NCI-H2107 treated with DMSO at 0.1 percent for 48 hours (cell line): ENCODE measurements around the gene KAZN.

Experiments used
- DNase-seq: peaks from one replicate; lab custom pipeline; 2025; ENCODE audit not compliant: unreplicated experiment; lab: John Stamatoyannopoulos, UW

KAZN gene

DNA sequence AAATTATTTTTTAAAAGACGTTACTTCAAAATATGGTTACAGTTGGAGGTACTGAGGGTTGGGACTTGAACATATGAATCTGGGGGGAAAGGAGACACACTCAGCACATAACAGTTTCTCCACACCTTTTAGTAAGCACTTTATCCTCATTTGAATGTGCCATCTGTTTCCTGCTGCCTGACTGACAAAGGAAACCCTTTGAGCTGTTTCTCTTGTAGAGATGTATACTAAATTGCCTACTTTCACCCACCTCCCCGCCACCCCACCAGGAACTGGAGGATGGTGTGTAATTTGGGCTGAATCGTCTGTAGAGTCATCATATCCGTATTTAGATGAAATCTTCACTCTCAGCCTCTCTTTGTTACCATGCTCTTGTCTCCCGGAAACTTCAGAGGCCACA is 108.1 kb downstream of the KAZN start:
- DNase-seq, result no peak

DNA sequence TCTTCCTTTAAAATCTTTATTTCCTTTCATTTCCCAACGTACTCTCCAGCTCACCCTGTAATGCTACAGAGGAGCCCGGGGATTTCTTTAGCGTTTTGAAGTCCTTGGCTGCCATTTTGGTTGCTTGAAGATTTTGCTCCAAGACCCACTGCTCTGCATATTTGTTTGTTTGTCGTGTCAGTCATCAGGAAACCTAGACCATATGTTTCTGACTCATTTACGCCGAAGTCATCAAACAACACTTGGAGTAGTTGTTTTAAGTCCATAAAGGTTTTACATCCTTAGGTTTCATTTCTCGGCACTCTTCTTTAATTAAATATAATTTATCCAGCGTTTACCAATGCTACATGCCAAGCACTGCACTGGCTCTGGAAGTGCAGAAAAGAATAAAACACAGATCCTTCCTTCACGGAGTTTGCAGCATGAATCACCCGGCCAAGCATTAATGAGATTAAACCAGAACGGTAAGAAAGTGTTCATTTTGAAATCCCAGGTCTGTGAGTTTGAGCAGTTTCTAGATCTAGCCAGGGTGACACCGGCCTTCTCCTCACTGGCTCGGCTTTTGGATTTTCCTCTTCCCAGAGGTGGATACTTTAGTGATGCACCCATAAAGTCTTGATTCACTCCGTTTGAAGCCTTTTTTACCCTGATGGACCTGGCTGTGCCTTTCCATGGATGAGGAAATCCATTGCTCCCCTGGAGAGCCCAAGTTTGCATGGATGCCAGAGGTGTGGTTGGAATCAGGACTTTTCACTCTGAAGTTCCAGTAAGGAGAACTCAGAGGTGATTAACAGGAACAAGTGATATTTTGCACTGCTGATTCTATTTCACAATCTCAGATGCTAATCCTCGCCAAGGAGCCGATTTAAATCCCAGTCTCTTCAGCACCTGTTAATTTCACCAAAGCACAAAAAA is 109.3 kb downstream of the KAZN start:
- DNase-seq, result no peak

DNA sequence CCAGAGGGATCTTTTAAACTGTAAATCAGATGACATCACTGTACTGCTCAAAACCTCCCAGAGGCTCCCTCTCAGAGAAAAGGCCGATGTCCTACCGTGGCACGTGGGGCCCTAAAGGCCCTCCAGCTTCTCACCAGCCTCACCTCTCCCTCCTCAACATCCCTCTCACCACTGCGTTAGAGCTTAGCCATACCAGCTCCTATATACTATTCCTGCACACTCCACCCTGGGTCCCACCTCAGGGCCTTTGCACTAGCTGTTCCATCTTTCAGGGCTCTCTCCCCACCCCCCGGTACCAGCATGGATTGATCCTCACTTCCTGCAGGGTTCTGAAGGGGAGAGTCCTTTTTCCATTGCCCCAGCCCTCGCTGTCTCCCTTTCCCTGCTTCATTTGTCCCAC is 111.8 kb downstream of the KAZN start:
- DNase-seq, result no peak

DNA sequence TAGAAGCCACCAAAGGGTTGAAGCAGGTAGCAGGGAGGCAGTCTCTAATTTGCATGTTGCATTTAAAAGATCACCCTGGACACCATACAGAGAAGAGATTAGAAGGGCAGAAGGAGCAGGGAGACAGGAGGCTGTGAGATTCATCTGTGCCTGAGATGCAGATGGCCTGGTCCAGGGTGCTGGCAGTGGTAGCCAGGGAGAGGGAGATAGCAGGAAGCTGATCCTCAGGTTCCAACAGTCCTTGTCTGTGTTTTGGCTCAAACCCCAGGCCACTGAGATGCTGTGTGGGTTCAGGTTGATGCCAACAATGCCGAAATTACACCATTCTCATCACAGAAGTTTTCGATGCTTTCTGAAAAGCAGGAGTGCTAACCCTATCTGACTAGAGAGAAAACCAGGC is 113.7 kb downstream of the KAZN start:
- DNase-seq, result no peak

DNA sequence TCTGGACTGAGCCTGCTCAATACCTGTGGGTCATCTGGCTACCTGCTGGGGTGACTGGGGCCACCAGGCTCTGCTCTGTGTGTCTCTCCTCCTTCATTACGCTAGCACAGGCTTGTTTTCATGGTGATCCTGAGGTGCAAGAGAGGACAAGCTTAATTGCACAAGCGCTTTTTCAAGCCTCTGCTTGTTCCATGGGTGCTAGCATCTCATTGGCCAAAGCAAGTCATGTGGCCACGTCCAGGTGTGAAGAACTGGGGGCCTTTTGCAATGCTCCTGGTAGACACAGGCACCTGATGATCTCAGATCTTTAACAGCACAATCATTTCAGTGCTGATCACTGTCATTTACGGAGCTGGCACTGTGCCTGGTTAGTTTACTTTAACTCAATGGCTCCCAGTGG is 114.6 kb downstream of the KAZN start:
- DNase-seq, result peak; percentile 61

DNA sequence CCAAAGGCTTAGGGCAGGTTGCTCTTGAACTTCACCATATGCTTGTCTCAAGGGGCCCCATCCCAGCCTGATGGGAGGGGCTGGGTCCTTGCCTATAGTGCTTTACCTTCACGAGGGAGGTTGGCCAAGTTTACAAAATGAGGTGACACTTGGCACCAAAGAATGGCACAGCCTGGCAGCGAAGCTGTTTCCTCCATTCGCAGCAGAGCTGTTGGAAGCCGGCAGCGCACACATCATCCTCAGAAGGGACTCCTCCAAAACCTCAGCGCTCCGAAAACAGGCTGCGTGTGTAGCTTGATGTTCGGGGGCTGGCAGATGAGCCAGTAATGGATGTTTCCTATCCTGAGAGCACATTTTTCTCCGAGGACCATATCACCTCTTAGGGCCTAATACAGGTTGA is 116.8 kb downstream of the KAZN start:
- DNase-seq, result no peak

DNA sequence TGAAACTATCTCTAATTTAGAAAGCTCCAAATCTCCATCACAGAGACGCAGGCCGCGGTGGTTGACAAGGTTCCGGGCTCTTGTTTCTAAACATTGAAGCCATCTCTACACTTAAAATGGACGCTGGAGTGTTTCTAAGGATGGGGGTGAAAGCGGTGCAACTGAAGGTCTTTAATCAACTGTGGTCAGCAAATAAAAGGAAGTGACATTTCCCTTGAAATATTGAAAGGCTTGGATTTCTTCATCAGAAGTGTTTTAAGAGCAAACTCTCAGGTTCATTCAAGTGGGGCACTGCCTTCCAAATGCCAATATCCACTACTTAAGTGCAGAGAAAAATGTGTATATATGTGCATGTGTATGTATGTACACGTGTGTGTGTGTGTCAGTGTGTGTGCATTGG is 117.3 kb downstream of the KAZN start:
- no peak for DNase-seq

DNA sequence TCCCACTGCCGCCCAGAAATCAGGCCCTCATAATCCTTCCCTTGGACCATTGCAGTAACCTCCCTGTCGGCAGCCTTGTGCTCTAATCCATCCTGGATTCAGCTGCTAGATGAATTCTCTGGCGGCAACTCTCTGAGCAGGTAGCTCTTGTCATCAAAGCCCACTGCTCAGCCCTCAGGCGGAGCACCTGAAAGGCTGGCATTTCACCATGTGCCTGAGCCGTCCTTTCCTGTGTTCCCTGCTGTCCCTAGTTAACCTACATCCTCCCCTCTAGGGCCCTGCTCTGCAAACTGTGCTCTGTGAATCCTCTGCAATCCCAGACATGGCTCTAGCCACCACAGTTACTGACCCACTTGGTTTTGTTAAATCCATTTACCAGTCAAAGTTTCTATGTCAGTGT is 118.0 kb downstream of the KAZN start:
- DNase-seq, result no peak

DNA sequence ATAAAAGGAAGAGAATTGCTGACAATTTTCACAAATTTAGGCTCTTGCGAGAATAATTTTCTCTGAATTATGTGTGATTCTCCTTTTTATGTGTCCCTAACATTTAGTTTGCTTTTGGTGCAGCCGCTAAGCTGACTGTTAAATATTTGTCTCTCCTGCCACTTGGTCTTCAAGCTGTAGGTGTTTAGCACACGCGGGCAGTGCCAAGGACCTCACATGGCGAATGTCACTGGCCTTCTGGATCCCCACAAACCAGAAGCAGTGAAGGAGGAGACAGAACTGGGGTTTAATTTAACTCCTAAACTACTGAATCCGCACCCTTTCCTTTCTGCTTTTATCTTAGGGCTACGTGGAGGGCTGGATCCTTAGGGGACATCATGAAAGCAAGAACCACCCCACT is 120.0 kb downstream of the KAZN start:
- DNase-seq, result no peak

DNA sequence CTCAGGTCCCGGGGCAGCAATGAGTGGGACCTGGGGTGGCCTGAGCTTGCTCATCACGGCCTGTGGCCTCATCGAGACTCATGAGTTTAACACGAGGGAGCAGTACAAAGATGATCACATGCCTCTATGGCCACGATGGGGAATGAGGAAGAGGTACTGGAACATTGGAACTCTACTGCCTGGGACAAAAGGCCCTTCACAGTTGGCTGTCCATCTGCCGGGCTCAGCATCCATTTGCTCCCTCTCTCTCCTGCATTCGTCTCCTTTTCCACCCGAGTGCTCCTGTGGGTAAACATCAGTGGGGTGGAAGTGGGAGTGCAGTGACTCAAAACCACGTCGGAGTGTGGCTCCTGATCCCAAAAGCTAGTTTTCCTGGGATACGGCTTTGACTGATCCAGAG is 124.9 kb downstream of the KAZN start:
- DNase-seq, result no peak

DNA sequence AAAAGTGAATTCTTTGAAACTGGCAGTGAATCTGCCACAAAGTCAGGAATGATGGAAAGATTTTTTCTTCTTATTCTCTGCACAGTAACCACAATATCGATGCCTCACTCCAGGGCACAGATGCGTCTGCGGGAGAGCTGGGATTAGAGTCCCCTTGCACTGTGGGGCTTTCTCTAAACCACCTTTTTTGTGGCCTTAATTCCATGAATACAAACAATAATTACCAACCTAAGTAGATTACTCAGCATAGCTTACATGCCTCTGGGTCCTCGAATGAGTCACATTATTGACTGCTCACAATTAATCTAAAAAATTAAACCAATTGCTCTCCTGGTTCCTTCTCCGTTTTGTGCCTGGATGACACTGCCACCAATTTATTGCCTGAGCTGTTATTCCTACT is 125.8 kb downstream of the KAZN start:
- no peak for DNase-seq

DNA sequence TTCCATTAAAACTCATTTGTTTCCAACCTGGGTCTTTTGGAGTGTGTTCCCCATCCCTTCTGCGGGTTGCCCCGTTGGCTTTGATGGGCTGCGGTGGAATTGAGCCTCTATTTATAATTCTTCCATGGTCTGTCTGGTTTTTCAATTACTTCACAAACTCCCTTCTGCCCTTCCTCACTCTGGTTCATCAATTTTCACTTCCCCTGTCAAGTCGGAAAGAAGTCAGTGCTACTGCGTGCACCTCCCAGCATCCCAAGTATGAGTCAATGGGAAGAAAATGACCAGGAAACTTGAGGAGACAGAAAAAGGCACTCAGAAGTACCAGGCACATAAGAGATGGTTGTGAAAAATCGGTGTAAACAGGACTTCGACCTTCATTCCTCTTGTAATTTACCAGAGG is 126.2 kb downstream of the KAZN start:
- no peak for DNase-seq

DNA sequence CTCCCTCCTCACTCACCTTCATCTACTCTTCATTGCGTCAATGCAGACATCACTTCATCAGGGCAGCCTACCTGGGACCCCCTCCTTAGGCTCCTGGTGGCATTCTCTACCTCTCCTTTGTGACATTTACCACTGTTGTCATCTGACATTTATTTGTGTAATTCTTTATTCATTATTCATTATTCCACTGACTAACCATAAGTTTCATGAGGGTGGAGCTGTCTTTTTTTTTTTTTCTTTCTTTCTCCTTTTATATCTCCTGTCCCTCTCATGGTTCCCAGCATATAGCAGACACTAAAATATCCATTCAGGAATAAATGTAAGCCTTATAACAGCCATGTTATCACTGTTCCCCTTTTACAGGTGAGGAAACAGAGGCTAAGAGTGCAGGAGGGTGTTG is 126.8 kb downstream of the KAZN start:
- no peak for DNase-seq

DNA sequence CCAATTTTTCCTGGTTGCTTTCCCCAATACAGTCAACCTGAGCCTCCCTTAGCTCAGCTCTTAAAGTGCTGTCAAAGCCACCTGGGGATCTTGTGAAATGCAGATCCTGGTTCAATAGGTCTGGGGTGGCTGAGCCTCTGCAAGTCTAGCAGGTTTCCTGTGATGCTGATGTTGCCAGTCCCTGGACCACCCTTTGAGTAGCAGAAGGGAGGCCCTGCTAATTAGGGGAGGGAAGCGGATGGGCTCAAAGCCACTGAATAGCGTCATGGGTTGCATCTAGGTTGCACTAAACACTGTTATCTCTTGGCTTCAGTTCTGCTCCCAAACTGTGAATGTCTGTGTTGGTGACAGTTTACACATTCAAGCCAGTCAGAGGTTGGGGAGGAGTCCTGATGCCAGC is 127.2 kb downstream of the KAZN start:
- DNase-seq, result no peak

DNA sequence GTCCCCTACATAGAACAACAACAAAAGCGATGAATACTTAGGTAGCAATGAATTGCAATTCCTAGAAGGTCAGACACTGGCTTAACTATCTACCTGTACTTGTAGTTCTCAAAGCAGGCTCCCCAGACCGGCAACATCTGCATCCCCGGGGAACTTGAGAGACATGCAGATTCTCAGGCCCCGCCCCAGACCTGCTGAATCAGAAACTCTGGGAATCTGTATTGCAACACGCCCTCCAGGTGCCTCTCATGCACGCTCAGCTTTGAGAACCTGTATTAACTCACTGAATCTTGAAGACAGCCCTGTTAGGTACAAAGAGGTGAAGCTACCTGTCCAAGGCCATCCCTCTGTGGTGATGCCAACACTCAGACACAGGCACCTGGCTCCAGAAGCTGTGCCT is 128.1 kb downstream of the KAZN start:
- DNase-seq, result no peak

DNA sequence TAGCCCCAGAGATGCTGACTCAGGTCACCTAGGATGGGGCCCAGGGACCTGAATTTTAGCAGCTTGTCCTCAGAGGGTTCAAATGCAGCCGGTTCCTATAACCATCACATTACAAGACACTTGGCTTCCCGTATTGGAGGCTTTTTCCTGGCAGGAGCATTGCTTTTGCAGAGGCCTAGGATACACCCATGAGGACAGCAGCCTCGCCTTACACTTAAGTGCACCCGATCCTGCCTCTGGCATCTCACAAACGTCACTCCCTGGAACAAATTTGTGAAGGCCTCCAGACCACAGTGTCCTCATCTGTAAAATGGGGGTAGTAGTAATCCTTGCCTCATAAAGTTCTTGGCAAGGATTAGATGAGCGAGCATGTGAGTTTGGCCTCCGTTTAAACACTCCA is 130.0 kb downstream of the KAZN start:
- no peak for DNase-seq

DNA sequence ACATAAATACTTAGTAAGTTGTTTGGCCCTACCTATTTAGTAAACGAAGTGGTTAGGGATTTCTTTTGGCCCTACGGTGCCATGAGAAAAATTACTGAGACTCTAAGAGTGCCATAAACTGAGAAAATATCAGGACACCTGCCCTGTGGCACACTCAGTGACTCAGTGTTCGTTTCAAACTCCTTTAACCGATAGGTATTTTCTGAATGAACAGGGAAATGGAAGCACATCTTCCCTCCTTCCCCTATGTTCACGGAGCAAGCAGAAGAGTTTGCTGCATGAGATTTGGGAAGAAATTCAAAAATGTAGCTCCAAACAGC is 134.2 kb downstream of the KAZN start:
- no peak for DNase-seq

DNA sequence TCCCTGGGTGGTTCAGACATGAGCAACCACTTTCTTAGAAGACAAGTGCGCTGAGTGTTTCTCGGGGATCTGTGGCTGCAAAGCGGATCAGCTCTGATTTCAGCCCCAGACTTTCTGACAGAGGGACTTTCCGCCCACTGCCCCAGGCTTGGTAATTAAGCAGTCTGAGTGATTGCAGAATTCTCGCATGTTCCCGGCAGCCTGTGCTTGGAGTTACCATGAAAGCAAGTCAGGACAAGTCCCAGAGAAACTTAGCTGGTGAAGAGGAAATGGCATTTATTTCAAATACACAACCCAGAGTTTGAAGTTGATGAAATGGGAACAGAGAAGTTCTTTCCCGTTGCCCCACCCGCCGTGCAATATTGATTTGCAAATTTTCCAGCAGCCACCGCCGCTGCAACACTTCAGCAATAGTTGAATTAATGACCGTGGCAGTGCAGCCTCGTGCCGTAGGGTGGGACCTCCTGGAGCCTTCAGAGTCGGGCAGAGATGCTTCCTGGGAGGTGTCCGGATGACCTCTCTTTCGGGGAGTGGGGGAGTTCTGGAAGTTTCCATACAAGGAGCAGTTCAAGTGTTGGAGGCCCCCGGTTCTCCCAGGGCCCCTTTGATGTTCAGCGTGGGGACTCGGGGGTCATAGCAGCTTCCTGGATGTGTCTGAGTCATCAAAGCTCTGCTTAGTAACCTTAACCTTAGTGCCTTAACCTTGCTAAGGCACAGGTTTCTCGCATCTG is 134.7 kb downstream of the KAZN start:
- no peak for DNase-seq

DNA sequence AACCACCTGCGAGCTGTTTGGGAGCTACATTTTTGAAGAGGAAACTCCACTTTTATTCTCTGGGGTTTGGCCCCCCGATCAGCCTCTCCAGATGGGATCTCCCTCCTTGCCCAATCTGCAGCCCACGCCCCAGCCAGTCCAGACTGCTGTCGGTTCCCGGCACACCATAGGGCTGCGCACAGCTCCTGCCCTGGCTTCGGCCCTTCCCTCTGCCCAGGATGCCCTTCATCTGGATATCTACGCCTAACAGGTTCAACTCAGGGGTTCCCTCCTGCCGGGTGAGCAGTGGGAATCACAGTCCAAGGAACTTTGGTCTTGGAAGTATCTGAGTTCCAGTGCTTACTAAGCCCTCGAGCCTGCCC is 135.3 kb downstream of the KAZN start:
- no peak for DNase-seq

DNA sequence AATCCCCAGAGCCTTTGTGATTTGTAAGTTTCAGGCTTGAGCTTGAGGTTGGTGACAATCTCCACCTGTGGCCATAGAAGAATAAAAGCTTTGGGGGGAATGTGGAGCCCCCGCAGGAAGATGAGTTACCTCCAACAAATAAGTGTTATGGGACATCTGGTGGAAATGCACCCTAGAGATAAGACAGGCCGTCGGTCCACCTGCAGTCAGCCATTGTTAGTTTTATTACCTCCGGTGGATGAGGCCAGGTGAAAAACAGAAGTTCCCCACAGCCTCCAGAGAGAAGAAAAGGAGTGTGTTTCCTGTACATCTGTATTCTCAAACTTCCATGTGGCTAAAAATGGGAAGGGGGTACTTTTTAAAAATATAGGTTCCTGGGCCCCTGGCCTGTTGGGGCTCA is 137.4 kb downstream of the KAZN start:
- DNase-seq, result no peak

DNA sequence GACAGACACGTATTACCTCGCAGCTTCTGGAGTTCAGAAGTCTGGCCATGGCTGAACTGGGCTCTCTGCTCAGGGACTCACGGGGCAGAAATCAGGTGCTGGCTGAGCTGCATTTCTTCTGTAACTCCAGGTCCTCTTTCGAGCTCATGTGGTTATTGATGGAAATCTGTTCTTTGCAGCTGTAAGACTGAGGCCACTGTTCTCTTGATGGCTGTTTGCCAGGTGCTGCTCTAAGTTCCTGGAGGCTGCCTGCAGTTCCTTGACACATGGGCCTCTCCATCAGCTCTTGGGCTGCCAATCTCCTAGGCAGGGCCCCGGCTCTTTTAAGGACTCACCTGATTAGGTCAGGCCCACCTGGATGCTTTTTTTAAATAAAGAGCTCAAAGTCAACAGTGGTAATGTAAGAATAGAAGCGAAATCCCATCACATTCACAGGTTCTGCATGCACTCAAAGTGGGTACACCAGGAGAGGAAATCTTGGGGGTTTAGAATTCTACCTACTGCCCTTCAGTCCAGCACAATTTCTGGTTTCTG is 139.1 kb downstream of the KAZN start:
- no peak for DNase-seq

DNA sequence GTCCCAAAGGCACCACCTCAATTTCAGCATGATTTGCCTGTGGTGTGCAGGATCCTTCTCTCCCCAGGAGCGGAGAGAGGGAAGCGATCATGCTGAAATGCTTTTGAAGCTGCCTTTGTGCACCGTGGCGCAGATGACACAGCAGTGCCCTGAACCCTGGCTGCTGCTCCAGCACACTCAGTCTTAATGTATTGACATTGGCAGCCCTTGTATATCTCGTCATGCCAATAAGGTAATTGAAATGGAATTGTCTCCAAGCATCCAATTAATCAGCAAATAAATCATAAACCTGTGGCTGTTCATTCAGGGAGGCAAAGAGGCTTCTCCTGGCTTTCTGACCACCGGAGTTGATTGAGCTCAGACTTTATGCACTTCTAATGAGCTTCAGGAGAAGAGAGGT is 139.8 kb downstream of the KAZN start:
- no peak for DNase-seq

DNA sequence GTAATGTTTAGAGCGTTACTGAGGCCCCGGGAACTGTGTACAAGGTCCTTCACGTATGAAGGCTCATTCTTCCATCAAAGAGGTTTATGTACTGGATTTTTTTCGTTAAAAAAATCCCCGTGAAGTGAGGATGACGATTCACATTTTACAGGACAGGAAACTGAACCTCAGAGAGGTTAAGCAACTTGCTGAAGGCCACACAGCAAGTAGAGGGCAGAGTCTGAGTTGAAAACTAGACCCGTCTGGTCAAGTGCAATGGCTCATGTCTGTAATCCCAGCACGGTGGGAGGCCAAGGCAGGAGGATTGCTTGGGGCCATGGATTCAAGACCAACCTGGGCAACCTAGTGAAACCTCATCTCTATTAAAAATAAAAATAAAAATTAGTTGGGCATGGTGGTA is 140.2 kb downstream of the KAZN start:
- no peak for DNase-seq
